Ammon's horn (tissue), 1 donor: Measurements from ENCODE around the gene PLXND1.
A peak's percentile ranks its signal among the peaks of the same experiment; 100 is the strongest.
"Not testable (repeated sequence)": the region's sequence is repeated elsewhere in the genome, so short reads cannot be mapped to it uniquely, and the experiment has no call there.

ENCODE experiments used
- DNase-seq: peaks from one replicate; pipeline ENCODE4 v3.0.0-alpha.2; 2016; ENCODE audit warnings: low spot score

PLXND1 gene

GRCh38 chr3:129606636-129607390 is at the start of gene PLXND1:
PLXND1 (minus strand) TSS chr3:129606676; CDS start chr3:129606639, 37 bp downstream.
- no peak for DNase-seq

- DNase-seq: no peak
These were observed 48.8 kb upstream of the PLXND1 start for GRCh38 chr3:129655291-129655700.

- no peak for DNase-seq
These were observed 47.7 kb upstream of the PLXND1 start for GRCh38 chr3:129654131-129654530.

GRCh38 chr3:129653019-129653418 is 46.5 kb upstream of the PLXND1 start:
- DNase-seq: no peak

GRCh38 chr3:129651435-129652202 is 45.1 kb upstream of the PLXND1 start:
- DNase-seq: peak; percentile 84

GRCh38 chr3:129650256-129650872 is 43.9 kb upstream of the PLXND1 start:
- DNase-seq: peak; percentile 85

GRCh38 chr3:129648391-129648790 is 41.9 kb upstream of the PLXND1 start:
- no peak for DNase-seq

- no peak for DNase-seq
These were observed 38.8 kb upstream of the PLXND1 start for GRCh38 chr3:129645286-129645685.

- DNase-seq: no peak
These were observed 38.4 kb upstream of the PLXND1 start for GRCh38 chr3:129644836-129645235.

- not testable (repeated sequence) for DNase-seq
These were observed 35.2 kb upstream of the PLXND1 start for GRCh38 chr3:129641567-129642260.

- not testable (repeated sequence) for DNase-seq
These were observed 34.5 kb upstream of the PLXND1 start for GRCh38 chr3:129640985-129641384.

- DNase-seq: no peak
These were observed 32.0 kb upstream of the PLXND1 start for GRCh38 chr3:129638481-129638880.

- no peak for DNase-seq
These were observed 29.6 kb upstream of the PLXND1 start for GRCh38 chr3:129636082-129636481.

- no peak for DNase-seq
These were observed 29.2 kb upstream of the PLXND1 start for GRCh38 chr3:129635656-129636055.

GRCh38 chr3:129633751-129634481 is 27.4 kb upstream of the PLXND1 start:
- DNase-seq: no peak

- DNase-seq: no peak
These were observed 26.5 kb upstream of the PLXND1 start for GRCh38 chr3:129632977-129633376.

GRCh38 chr3:129632556-129632955 is 26.1 kb upstream of the PLXND1 start:
- DNase-seq: no peak

GRCh38 chr3:129632056-129632455 is 25.6 kb upstream of the PLXND1 start:
- no peak for DNase-seq

- no peak for DNase-seq
These were observed 22.5 kb upstream of the PLXND1 start for GRCh38 chr3:129629011-129629410.

- DNase-seq: no peak
These were observed 21.7 kb upstream of the PLXND1 start for GRCh38 chr3:129628169-129628522.

- DNase-seq: peak; percentile 90
These were observed 21.1 kb upstream of the PLXND1 start for GRCh38 chr3:129627350-129628168.
